AG09309 (cell line): ENCODE measurements around the gene CIITA.

Experiments
- DNase-seq: peaks from one replicate; pipeline ENCODE4 v3.0.0-alpha.2; 2010; ENCODE audit warnings: low read depth
- H3K4me3 ChIP-seq: 2 replicates; pipeline ENCODE4 v1.5.1; 2011; ENCODE audit warnings: mild to moderate bottlenecking, low read depth, low read length, moderate library complexity; ENCODE audit not compliant: control insufficient read depth
- CTCF ChIP-seq: IDR thresholded peaks from 2 replicates; pipeline ENCODE4 v1.5.1; 2011; ENCODE audit warnings: mild to moderate bottlenecking, low read depth, low read length, inconsistent platforms; ENCODE audit not compliant: insufficient read depth, control insufficient read depth; ENCODE audit errors: missing control alignments

CIITA gene

DNA sequence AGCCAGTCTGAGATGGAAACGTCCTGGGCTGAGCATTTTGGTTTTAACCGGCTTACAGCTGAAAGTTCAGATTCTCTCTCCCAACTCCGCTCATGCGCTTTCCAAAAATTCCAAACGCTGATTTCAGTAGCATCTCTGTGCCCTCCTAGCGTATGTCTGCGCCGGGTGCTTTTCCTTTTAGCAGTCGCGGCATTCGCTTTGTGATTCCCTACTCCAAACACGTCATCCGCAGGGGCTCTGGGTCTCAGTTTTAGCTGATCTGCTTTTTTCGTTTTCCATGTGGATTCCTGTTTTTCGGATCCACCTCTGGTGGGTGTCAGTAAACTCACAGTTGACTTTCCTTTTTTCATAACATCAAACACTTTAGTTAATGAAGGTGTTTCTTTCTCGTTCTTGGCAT is 36.3 kb upstream of the CIITA start:
- DNase-seq: no peak
- no peak for TF ChIP-seq CTCF
- H3K4me3 ChIP-seq: no peak overlapping the region

DNA sequence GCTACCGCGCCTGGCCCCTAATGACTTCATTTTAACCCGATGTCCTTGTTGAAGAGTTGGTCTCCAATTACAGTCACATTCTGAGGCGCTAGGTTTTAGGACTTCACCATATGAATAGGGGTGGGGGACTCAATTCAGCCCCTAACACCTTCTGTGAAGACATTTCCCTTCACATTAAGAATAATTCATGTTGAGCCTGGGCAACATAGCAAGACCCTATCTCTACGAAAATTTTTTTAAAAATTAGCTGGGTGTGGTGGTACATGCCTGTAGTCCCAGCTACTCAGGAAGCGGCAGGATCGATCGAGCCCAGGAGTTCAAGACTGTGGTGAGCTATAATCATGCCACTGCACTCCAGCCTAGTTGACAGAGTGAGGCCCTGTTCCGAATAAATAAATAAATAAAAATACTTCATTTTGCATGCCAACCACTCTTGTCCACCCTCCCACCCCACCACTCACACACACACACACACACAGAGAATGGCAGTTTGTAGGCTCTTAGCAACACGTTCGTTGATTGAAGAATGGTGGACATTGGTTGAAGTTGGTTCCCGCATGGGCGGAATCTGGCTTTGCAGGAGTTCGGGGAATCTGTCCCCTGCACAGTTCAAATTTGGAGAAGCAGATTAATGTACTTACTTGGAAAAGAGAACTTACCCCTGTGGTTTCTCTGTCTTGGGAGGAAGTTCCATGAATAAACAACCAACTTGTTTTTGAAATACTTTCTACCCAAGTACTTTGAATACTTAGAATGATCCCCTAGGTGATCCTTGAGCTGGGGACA is 30.6 kb upstream of the CIITA start:
- TF ChIP-seq CTCF: no peak
- H3K4me3 ChIP-seq: no peak overlapping the region
- no peak for DNase-seq

- H3K4me3 ChIP-seq: no peak overlapping the region
- TF ChIP-seq CTCF: no peak
- DNase-seq: no peak
Measured at GRCh38 chr16:10847176-10847575, 29.8 kb upstream of the CIITA start.

DNA sequence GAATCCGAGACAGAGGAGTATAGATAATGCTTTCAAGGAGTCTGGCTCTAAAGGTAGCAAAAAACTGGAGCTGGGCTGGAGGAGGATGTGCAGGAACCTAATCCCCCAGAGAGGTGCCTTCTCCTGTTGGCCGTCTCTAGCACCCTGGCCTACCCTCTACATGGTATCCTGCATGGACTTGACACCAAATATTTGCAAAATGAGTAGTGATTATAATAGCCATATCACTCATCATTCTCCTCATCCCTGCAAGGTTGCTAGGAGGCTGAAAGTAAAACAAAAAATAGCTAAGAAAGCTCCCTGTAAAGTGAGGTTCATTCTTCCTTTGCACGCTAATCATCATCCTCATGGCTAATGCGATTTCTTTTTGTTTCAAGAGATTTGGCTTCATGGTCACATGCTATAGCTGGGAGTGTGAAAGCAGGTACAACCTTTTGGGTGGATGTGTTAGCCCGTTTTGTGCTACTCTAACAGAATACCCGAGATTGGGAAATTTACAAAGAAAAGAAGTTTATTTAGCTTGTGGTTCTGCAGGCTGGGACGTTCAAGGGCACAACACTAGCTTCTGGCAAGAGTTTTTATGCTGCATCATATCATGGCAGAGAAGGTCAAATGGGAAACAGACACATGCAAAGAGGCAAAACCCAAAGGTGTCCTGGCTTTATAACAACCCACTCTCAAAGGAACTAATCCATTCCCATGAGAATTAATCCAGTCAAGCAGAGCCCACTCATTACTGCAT is 27.1 kb upstream of the CIITA start:
- DNase-seq: no peak
- no peak overlapping the region for H3K4me3 ChIP-seq
- TF ChIP-seq CTCF: no peak

DNA sequence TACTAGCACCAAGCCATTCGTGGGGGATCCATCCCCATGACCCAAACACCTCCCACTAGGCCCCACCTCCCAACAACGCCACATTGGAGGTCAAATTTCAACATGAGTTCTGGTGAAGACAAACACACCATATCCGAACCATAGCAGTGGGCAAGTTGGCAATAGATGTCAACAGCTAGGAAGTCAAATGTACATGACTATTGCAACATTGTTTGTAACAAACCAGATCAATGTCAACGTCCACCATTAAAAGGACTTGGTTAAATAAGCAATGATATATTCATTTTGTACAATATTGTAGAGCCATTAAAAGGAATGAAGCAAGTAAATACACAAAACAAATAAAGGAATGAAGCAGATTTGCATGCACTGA is 26.5 kb upstream of the CIITA start:
- H3K4me3 ChIP-seq: no peak overlapping the region
- TF ChIP-seq CTCF: no peak
- DNase-seq: no peak

DNA sequence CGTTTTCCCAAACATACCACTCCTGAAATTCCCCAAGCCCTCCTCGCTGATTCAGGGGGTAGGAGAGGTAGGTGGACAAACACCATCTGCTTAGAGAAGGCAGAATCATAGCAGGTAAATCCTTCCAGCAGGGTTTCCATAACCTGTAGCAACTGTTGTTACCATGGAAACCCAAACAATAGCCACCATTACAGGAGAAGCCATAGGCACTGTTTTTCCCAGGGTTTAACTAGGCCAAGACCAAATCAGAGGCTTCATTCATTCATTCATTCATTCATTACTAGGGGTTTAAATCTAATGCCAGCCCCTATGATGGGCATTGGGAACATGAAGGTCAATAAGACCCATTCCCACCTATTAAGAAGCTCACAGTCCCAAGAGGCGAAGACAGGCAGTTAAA is 25.5 kb upstream of the CIITA start:
- no peak for TF ChIP-seq CTCF
- H3K4me3 ChIP-seq: no peak overlapping the region
- no peak for DNase-seq

- no peak overlapping the region for H3K4me3 ChIP-seq
- DNase-seq: no peak
- TF ChIP-seq CTCF: no peak
Measured at GRCh38 chr16:10852286-10852685, 24.7 kb upstream of the CIITA start.
